IPS DF 6.9 (cell line): ENCODE measurements around the gene BABAM1.

Experiments used
- DNase-seq: peaks from one replicate; pipeline ENCODE4 v3.0.0-alpha.2; 2013; ENCODE audit warnings: low read depth, low spot score
- H3K27ac ChIP-seq: one replicate; pipeline ENCODE4 v1.5.1; 2013; ENCODE audit warnings: low read length, control low read depth
- H3K27me3 ChIP-seq: 2 replicates; pipeline ENCODE4 v1.6.1; 2013; ENCODE audit warnings: mild to moderate bottlenecking, low read length; ENCODE audit not compliant: control insufficient read depth, insufficient read depth
- H3K36me3 ChIP-seq: 2 replicates; pipeline ENCODE4 v1.6.1; 2013; ENCODE audit warnings: low read length; ENCODE audit not compliant: control insufficient read depth, insufficient read depth
- H3K4me1 ChIP-seq: 2 replicates; pipeline ENCODE4 v1.6.1; 2013; ENCODE audit warnings: low read length; ENCODE audit not compliant: control insufficient read depth, insufficient read depth
- H3K4me3 ChIP-seq: 2 replicates; pipeline ENCODE4 v1.5.1; 2013; ENCODE audit warnings: mild to moderate bottlenecking, low read length
- H3K9me3 ChIP-seq: 2 replicates; pipeline ENCODE4 v1.6.1; 2013; ENCODE audit warnings: low read length, inconsistent platforms; ENCODE audit not compliant: control insufficient read depth, insufficient read depth
- WGBS: extraction: QIAGEN DNeasy Blood & Tissue Kit; methylation state at CpG from one replicate; pipeline ENCODE4 v1.1.7; 2013; ENCODE audit warnings: mixed read lengths, missing lambda C conversion rate; ENCODE audit not compliant: insufficient read length, insufficient coverage; 5-methylcytosine and 5-hydroxymethylcytosine counted together

BABAM1 gene

GRCh38 chr19:17275441-17276175, 8.4 kb downstream of the BABAM1 start:
- Histone ChIP-seq H3K36me3 (peaks cover 33% of the 10 kb centered on the region), H3K27ac (no peak overlapping the region), H3K27me3 (no peaks in the 10 kb centered on the region), H3K4me1 (no peaks in the 10 kb centered on the region), H3K9me3 (no peaks in the 10 kb centered on the region), H3K4me3 (no peak overlapping the region)
- WGBS: no CpG with 5 or more reads among the region's 19 CpGs
- DNase-seq: no peak

GRCh38 chr19:17279436-17279835, 12.2 kb downstream of the BABAM1 start:
- Histone ChIP-seq H3K36me3 (peaks cover 19% of the 10 kb centered on the region), H3K4me1 (no peaks in the 10 kb centered on the region; the same call in 1 of the 2 replicates), H3K9me3 (no peaks in the 10 kb centered on the region), H3K27me3 (no peaks in the 10 kb centered on the region), H3K27ac (no peak overlapping the region), H3K4me3 (no peak overlapping the region)
- no peak for DNase-seq
- no CpG with 5 or more reads among the region's 3 CpGs for WGBS

GRCh38 chr19:17281391-17282304, 14.4 kb downstream of the BABAM1 start, which contains the start of gene ANKLE1:
ANKLE1 (plus strand) TSS chr19:17281901; CDS start chr19:17281921, 20 bp downstream.
- WGBS: no CpG with 5 or more reads among the region's 75 CpGs
- no peak within 1 kb of the TSS for H3K27ac ChIP-seq
- H3K27me3 ChIP-seq: no peaks in the 10 kb centered on the region
- DNase-seq: no peak
- no peaks in the 10 kb centered on the region; the same call in 1 of the 2 replicates for H3K4me1 ChIP-seq
- H3K4me3 ChIP-seq: no peak within 1 kb of the TSS
- peaks cover 13% of the 10 kb centered on the region for H3K36me3 ChIP-seq
- no peaks in the 10 kb centered on the region for H3K9me3 ChIP-seq

GRCh38 chr19:17282488-17283125, 15.4 kb downstream of the BABAM1 start:
- no peak overlapping the region for H3K27ac ChIP-seq
- H3K36me3 ChIP-seq: peaks cover 7% of the 10 kb centered on the region
- DNase-seq: no peak
- H3K4me1 ChIP-seq: no peaks in the 10 kb centered on the region; the same call in 1 of the 2 replicates
- no peak overlapping the region for H3K4me3 ChIP-seq
- H3K27me3 ChIP-seq: no peaks in the 10 kb centered on the region
- no peaks in the 10 kb centered on the region for H3K9me3 ChIP-seq
- WGBS: no CpG with 5 or more reads among the region's 45 CpGs

GRCh38 chr19:17283504-17283996, 16.3 kb downstream of the BABAM1 start:
- peaks cover 7% of the 10 kb centered on the region for H3K36me3 ChIP-seq
- H3K27me3 ChIP-seq: no peaks in the 10 kb centered on the region
- H3K27ac ChIP-seq: no peak overlapping the region
- no peak for DNase-seq
- no CpG with 5 or more reads among the region's 7 CpGs for WGBS
- H3K4me3 ChIP-seq: no peak overlapping the region
- no peaks in the 10 kb centered on the region; the same call in 1 of the 2 replicates for H3K4me1 ChIP-seq
- no peaks in the 10 kb centered on the region for H3K9me3 ChIP-seq

GRCh38 chr19:17285415-17286135, 18.3 kb downstream of the BABAM1 start:
- H3K4me3 ChIP-seq: no peak overlapping the region
- H3K36me3 ChIP-seq: peaks cover 3% of the 10 kb centered on the region; the same call in 1 of the 2 replicates
- WGBS: no CpG with 5 or more reads among the region's 18 CpGs
- no peaks in the 10 kb centered on the region; the same call in 1 of the 2 replicates for H3K4me1 ChIP-seq
- DNase-seq: no peak
- H3K27ac ChIP-seq: no peak overlapping the region
- no peaks in the 10 kb centered on the region for H3K27me3 ChIP-seq
- H3K9me3 ChIP-seq: no peaks in the 10 kb centered on the region

GRCh38 chr19:17286263-17286662, 19.0 kb downstream of the BABAM1 start:
- no peak for DNase-seq
- H3K9me3 ChIP-seq: no peaks in the 10 kb centered on the region
- H3K4me3 ChIP-seq: no peak overlapping the region
- H3K36me3 ChIP-seq: peaks cover 3% of the 10 kb centered on the region; the same call in 1 of the 2 replicates
- no CpG with 5 or more reads among the region's 11 CpGs for WGBS
- no peaks in the 10 kb centered on the region for H3K27me3 ChIP-seq
- H3K4me1 ChIP-seq: no peaks in the 10 kb centered on the region; the same call in 1 of the 2 replicates
- H3K27ac ChIP-seq: no peak overlapping the region

GRCh38 chr19:17286752-17287151, 19.5 kb downstream of the BABAM1 start:
- Histone ChIP-seq H3K4me1 (peaks cover under 1% of the 10 kb centered on the region; the same call in 1 of the 2 replicates), H3K36me3 (peaks cover 3% of the 10 kb centered on the region; the same call in 1 of the 2 replicates), H3K27me3 (no peaks in the 10 kb centered on the region), H3K4me3 (no peak overlapping the region), H3K9me3 (no peaks in the 10 kb centered on the region), H3K27ac (no peak overlapping the region)
- no peak for DNase-seq
- WGBS: no CpG with 5 or more reads among the region's 9 CpGs

GRCh38 chr19:17289489-17289888, 22.2 kb downstream of the BABAM1 start:
- peaks cover 1% of the 10 kb centered on the region; the same call in 1 of the 2 replicates for H3K36me3 ChIP-seq
- 0 out of 2 replicates have a peak, but pooled peaks cover 4% of the 10 kb centered on the region for H3K4me1 ChIP-seq
- H3K4me3 ChIP-seq: no peak overlapping the region
- DNase-seq: no peak
- no peaks in the 10 kb centered on the region for H3K27me3 ChIP-seq
- WGBS: no CpG with 5 or more reads among the region's 22 CpGs
- H3K9me3 ChIP-seq: no peaks in the 10 kb centered on the region
- H3K27ac ChIP-seq: no peak overlapping the region
